ENCODE results near the gene UBA1. TPM values are rescaled to one million over a fixed set of nuclear protein-coding genes. Genes with fewer than 3 reads are reported as not detected.

The UBA1 gene
- polyA plus RNA-seq, 2 donors: 111 to 126 TPM

DNA sequence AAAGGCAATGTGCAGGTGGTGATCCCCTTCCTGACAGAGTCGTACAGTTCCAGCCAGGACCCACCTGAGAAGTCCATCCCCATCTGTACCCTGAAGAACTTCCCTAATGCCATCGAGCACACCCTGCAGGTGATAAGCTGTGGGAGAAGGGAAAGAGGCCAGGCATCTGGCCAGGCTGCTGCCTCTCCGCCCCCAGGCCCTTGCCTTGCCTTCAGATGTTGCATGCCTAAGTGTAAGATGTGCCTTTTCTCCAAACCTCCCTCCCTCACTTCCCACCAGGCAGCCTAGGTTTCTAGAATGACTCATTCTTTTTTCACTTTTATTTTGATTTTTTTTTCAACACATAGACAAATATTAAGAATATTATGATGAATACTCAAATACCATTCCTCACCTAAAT, 12.7 kb downstream of the UBA1 start:
- peaks cover 28 to 63% of the 10 kb centered on the region in 2 donors for H3K36me3 ChIP-seq (ENCODE audit: control insufficient read depth in 2 of 2, insufficient read depth in 2 of 2, low read length in 1 of 2)
- H3K9me3 ChIP-seq (ENCODE audit: control insufficient read depth in 2 of 2, insufficient read depth in 1 of 2, low read depth in 1 of 2, low read length in 1 of 2): no peaks in the 10 kb centered on the region
- no peak overlapping the region for H3K4me3 ChIP-seq (ENCODE audit: low read depth in 1 of 2, low read length in 2 of 2)
- no peak overlapping the region for H3K27ac ChIP-seq (ENCODE audit: low read depth in 2 of 2, low read length in 1 of 2)
- H3K27me3 ChIP-seq (ENCODE audit: control insufficient read depth in 1 of 2, insufficient read depth in 2 of 2, low read length in 2 of 2): no peaks in the 10 kb centered on the region
- H3K4me1 ChIP-seq (ENCODE audit: control insufficient read depth in 2 of 2, insufficient read depth in 2 of 2, low read length in 1 of 2): no peaks in the 10 kb centered on the region
- WGBS, 2 donors: 57 to 70% methylated on average over 3 of the region's 3 CpGs

DNA sequence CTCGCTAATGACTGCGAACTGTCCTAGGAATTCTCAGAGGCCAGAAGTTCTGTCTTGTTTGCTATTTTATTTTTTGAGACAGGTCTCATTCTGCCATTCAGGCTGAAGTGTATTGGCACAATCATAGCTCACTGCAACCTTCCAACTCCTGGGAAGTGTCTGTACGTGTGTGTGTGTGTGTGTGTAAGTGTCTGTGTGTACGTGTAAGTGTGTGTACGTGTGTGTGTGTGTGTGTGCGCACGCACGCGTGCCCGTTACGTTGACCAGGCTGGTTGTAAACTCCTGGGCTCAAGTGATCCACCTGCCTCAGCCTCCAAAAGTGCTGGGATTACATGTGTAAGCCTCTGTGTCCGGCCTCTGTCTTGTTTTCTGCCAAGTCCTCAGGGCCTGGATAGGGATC, 14.5 kb downstream of the UBA1 start:
- WGBS, 2 donors: 84 to 87% methylated on average over 12 of the region's 12 CpGs
- no peaks in the 10 kb centered on the region for H3K9me3 ChIP-seq (ENCODE audit: control insufficient read depth in 2 of 2, insufficient read depth in 1 of 2, low read depth in 1 of 2, low read length in 1 of 2)
- H3K4me1 ChIP-seq (ENCODE audit: control insufficient read depth in 2 of 2, insufficient read depth in 2 of 2, low read length in 1 of 2): no peaks in the 10 kb centered on the region
- H3K36me3 ChIP-seq (ENCODE audit: control insufficient read depth in 2 of 2, insufficient read depth in 2 of 2, low read length in 1 of 2): peaks cover 24 to 55% of the 10 kb centered on the region in 2 donors
- no peaks in the 10 kb centered on the region for H3K27me3 ChIP-seq (ENCODE audit: control insufficient read depth in 1 of 2, insufficient read depth in 2 of 2, low read length in 2 of 2)
- H3K4me3 ChIP-seq (ENCODE audit: low read depth in 1 of 2, low read length in 2 of 2): no peak overlapping the region
- no peak overlapping the region for H3K27ac ChIP-seq (ENCODE audit: low read depth in 2 of 2, low read length in 1 of 2)

GRCh38 chrX:47209508-47210238, 16.0 kb downstream of the UBA1 start:
- H3K36me3 ChIP-seq (ENCODE audit: control insufficient read depth in 2 of 2, insufficient read depth in 2 of 2, low read length in 1 of 2): peaks cover 26 to 61% of the 10 kb centered on the region in 2 donors
- no peak overlapping the region for H3K27ac ChIP-seq (ENCODE audit: low read depth in 2 of 2, low read length in 1 of 2)
- H3K4me1 ChIP-seq (ENCODE audit: control insufficient read depth in 2 of 2, insufficient read depth in 2 of 2, low read length in 1 of 2): no peaks in the 10 kb centered on the region
- no peaks in the 10 kb centered on the region for H3K27me3 ChIP-seq (ENCODE audit: control insufficient read depth in 1 of 2, insufficient read depth in 2 of 2, low read length in 2 of 2)
- H3K4me3 ChIP-seq (ENCODE audit: low read depth in 1 of 2, low read length in 2 of 2): no peak overlapping the region
- 89 to 93% methylated on average over 16 of the region's 16 CpGs for WGBS, 2 donors
- H3K9me3 ChIP-seq (ENCODE audit: control insufficient read depth in 2 of 2, insufficient read depth in 1 of 2, low read depth in 1 of 2, low read length in 1 of 2): no peaks in the 10 kb centered on the region

GRCh38 chrX:47210661-47211425, 17.2 kb downstream of the UBA1 start:
- Histone ChIP-seq H3K9me3 (ENCODE audit: control insufficient read depth in 2 of 2, insufficient read depth in 1 of 2, low read depth in 1 of 2, low read length in 1 of 2) (no peaks in the 10 kb centered on the region), H3K36me3 (ENCODE audit: control insufficient read depth in 2 of 2, insufficient read depth in 2 of 2, low read length in 1 of 2) (peaks cover 28 to 60% of the 10 kb centered on the region in 2 donors), H3K27me3 (ENCODE audit: control insufficient read depth in 1 of 2, insufficient read depth in 2 of 2, low read length in 2 of 2) (no peaks in the 10 kb centered on the region), H3K4me3 (ENCODE audit: low read depth in 1 of 2, low read length in 2 of 2) (no peak overlapping the region), H3K27ac (ENCODE audit: low read depth in 2 of 2, low read length in 1 of 2) (no peak overlapping the region), H3K4me1 (ENCODE audit: control insufficient read depth in 2 of 2, insufficient read depth in 2 of 2, low read length in 1 of 2) (no peaks in the 10 kb centered on the region)
- WGBS, 2 donors: 91 to 95% methylated on average over 15 of the region's 15 CpGs

- H3K27me3 ChIP-seq (ENCODE audit: control insufficient read depth in 1 of 2, insufficient read depth in 2 of 2, low read length in 2 of 2): no peaks in the 10 kb centered on the region
- 92 to 93% methylated on average over 12 of the region's 12 CpGs for WGBS, 2 donors
- no peaks in the 10 kb centered on the region for H3K9me3 ChIP-seq (ENCODE audit: control insufficient read depth in 2 of 2, insufficient read depth in 1 of 2, low read depth in 1 of 2, low read length in 1 of 2)
- no peak overlapping the region for H3K27ac ChIP-seq (ENCODE audit: low read depth in 2 of 2, low read length in 1 of 2)
- H3K36me3 ChIP-seq (ENCODE audit: control insufficient read depth in 2 of 2, insufficient read depth in 2 of 2, low read length in 1 of 2): peaks cover 24 to 54% of the 10 kb centered on the region in 2 donors
- no peak overlapping the region for H3K4me3 ChIP-seq (ENCODE audit: low read depth in 1 of 2, low read length in 2 of 2)
- no peaks in the 10 kb centered on the region for H3K4me1 ChIP-seq (ENCODE audit: control insufficient read depth in 2 of 2, insufficient read depth in 2 of 2, low read length in 1 of 2)
Observed at GRCh38 chrX:47212381-47213293, 19.0 kb downstream of the UBA1 start.

DNA sequence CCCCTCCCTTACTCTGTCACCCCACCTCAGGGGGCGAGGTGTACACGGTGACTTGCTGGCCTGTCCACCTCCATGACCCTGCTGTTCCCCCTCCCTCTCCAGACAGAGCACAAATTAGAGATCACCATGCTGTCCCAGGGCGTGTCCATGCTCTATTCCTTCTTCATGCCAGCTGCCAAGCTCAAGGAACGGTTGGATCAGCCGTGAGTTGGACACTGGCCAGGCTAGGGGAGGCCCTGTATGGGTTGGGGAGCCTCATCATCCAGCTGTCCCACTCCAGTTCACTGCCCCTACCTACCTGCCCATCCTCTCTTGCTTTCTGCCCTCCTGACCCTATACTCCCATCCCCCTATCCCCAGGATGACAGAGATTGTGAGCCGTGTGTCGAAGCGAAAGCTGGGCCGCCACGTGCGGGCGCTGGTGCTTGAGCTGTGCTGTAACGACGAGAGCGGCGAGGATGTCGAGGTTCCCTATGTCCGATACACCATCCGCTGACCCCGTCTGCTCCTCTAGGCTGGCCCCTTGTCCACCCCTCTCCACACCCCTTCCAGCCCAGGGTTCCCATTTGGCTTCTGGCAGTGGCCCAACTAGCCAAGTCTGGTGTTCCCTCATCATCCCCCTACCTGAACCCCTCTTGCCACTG, 20.9 kb downstream of the UBA1 start:
- Histone ChIP-seq H3K27me3 (ENCODE audit: control insufficient read depth in 1 of 2, insufficient read depth in 2 of 2, low read length in 2 of 2) (no peaks in the 10 kb centered on the region), H3K27ac (ENCODE audit: low read depth in 2 of 2, low read length in 1 of 2) (no peak overlapping the region), H3K9me3 (ENCODE audit: control insufficient read depth in 2 of 2, insufficient read depth in 1 of 2, low read depth in 1 of 2, low read length in 1 of 2) (no peaks in the 10 kb centered on the region), H3K36me3 (ENCODE audit: control insufficient read depth in 2 of 2, insufficient read depth in 2 of 2, low read length in 1 of 2) (peaks cover 20 to 43% of the 10 kb centered on the region in 2 donors), H3K4me1 (ENCODE audit: control insufficient read depth in 2 of 2, insufficient read depth in 2 of 2, low read length in 1 of 2) (peaks cover 0 to 2% of the 10 kb centered on the region in 2 donors), H3K4me3 (ENCODE audit: low read depth in 1 of 2, low read length in 2 of 2) (no peak overlapping the region)
- WGBS, 2 donors: 82 to 86% methylated on average over 20 of the region's 20 CpGs

- Histone ChIP-seq H3K9me3 (ENCODE audit: control insufficient read depth in 2 of 2, insufficient read depth in 1 of 2, low read depth in 1 of 2, low read length in 1 of 2) (no peaks in the 10 kb centered on the region), H3K27me3 (ENCODE audit: control insufficient read depth in 1 of 2, insufficient read depth in 2 of 2, low read length in 2 of 2) (no peaks in the 10 kb centered on the region), H3K27ac (ENCODE audit: low read depth in 2 of 2, low read length in 1 of 2) (no peak overlapping the region), H3K4me1 (ENCODE audit: control insufficient read depth in 2 of 2, insufficient read depth in 2 of 2, low read length in 1 of 2) (peaks cover 0 to 11% of the 10 kb centered on the region in 2 donors), H3K36me3 (ENCODE audit: control insufficient read depth in 2 of 2, insufficient read depth in 2 of 2, low read length in 1 of 2) (peaks cover 15 to 37% of the 10 kb centered on the region in 2 donors), H3K4me3 (ENCODE audit: low read depth in 1 of 2, low read length in 2 of 2) (no peak overlapping the region)
- WGBS, 2 donors: 69 to 87% methylated on average over 12 of the region's 12 CpGs
Observed at GRCh38 chrX:47215291-47215900, 21.8 kb downstream of the UBA1 start.

GRCh38 chrX:47216393-47216925, 22.8 kb downstream of the UBA1 start:
- peaks cover 13 to 27% of the 10 kb centered on the region in 2 donors for H3K36me3 ChIP-seq (ENCODE audit: control insufficient read depth in 2 of 2, insufficient read depth in 2 of 2, low read length in 1 of 2)
- 68 to 91% methylated on average over 8 of the region's 8 CpGs for WGBS, 2 donors

More at GRCh38 chrX:47216393-47216925, 22.8 kb downstream of the UBA1 start:
- Histone ChIP-seq H3K4me1 (ENCODE audit: control insufficient read depth in 2 of 2, insufficient read depth in 2 of 2, low read length in 1 of 2) (peaks cover 0 to 13% of the 10 kb centered on the region in 2 donors), H3K27me3 (ENCODE audit: control insufficient read depth in 1 of 2, insufficient read depth in 2 of 2, low read length in 2 of 2) (no peaks in the 10 kb centered on the region), H3K4me3 (ENCODE audit: low read depth in 1 of 2, low read length in 2 of 2) (no peak overlapping the region), H3K9me3 (ENCODE audit: control insufficient read depth in 2 of 2, insufficient read depth in 1 of 2, low read depth in 1 of 2, low read length in 1 of 2) (no peaks in the 10 kb centered on the region), H3K27ac (ENCODE audit: low read depth in 2 of 2, low read length in 1 of 2) (peak overlapping the region; percentile 94 to 97)

All from esophagus (tissue), 2 donors.